ENCODE results near the gene ZNF688. TPM values are rescaled to one million over a fixed set of nuclear protein-coding genes. Genes with fewer than 3 reads are reported as not detected.

ZNF688 gene
- total and polyA plus RNA-seq, 9 donors, result 10.3 to 31.2 (median 15.4) TPM

GRCh38 chr16:30569281-30569680, 2.2 kb downstream of the ZNF688 start:
- intact Hi-C loops (cut with DNase I), result no loop called here
- DNase-seq, result no peak
- TF ChIP-seq POLR2A (IDR thresholded peaks at IDR 0.05) (no peak), EP300 (IDR thresholded peaks at IDR 0.05) (no peak), CTCF (IDR thresholded peaks at IDR 0.05) (no peak)
- Histone ChIP-seq H3K4me1 (ENCODE audit: insufficient read depth) (peaks cover 10% of the 10 kb centered on the region), H3K27me3 (no peaks in the 10 kb centered on the region), H3K36me3 (no peaks in the 10 kb centered on the region), H3K9me3 (no peaks in the 10 kb centered on the region), H3K4me3 (no peak overlapping the region), H3K27ac (no peak overlapping the region)
- 91 to 92% (median 91%) methylated on average over 3 of the region's 3 CpGs for WGBS, 3 donors

GRCh38 chr16:30567991-30568638, 3.4 kb downstream of the ZNF688 start:
- TF ChIP-seq EP300 (IDR thresholded peaks at IDR 0.05), result no peak
- no peak for TF ChIP-seq POLR2A (IDR thresholded peaks at IDR 0.05)
- no peak for TF ChIP-seq CTCF (IDR thresholded peaks at IDR 0.05)
- Histone ChIP-seq H3K9me3 (no peaks in the 10 kb centered on the region), H3K27me3 (no peaks in the 10 kb centered on the region), H3K27ac (no peak overlapping the region), H3K36me3 (no peaks in the 10 kb centered on the region), H3K4me3 (no peak overlapping the region), H3K4me1 (ENCODE audit: insufficient read depth) (peaks cover 10% of the 10 kb centered on the region)
- DNase-seq, result no peak
- 58 to 66% (median 64%) methylated on average over 6 of the region's 6 CpGs for WGBS, 3 donors
- intact Hi-C loops (cut with DNase I), result no loop called here

GRCh38 chr16:30567160-30567990, 4.1 kb downstream of the ZNF688 start:
- no peaks in the 10 kb centered on the region for H3K36me3 ChIP-seq
- H3K27me3 ChIP-seq, result no peaks in the 10 kb centered on the region
- intact Hi-C loops (cut with DNase I), result no loop called here
- no peak overlapping the region for H3K4me3 ChIP-seq
- 82 to 89% (median 85%) methylated on average over 14 of the region's 14 CpGs for WGBS, 3 donors
- TF ChIP-seq EP300 (IDR thresholded peaks at IDR 0.05) (no peak), CTCF (IDR thresholded peaks at IDR 0.05) (no peak), POLR2A (IDR thresholded peaks at IDR 0.05) (no peak)
- no peak for DNase-seq
- no peak overlapping the region for H3K27ac ChIP-seq
- H3K4me1 ChIP-seq (ENCODE audit: insufficient read depth), result peaks cover 8% of the 10 kb centered on the region
- no peaks in the 10 kb centered on the region for H3K9me3 ChIP-seq

GRCh38 chr16:30566531-30566930, 5.0 kb downstream of the ZNF688 start:
- H3K9me3 ChIP-seq, result no peaks in the 10 kb centered on the region
- H3K36me3 ChIP-seq, result no peaks in the 10 kb centered on the region
- no peak for TF ChIP-seq POLR2A (IDR thresholded peaks at IDR 0.05)
- TF ChIP-seq EP300 (IDR thresholded peaks at IDR 0.05), result no peak
- no peak for TF ChIP-seq CTCF (IDR thresholded peaks at IDR 0.05)
- no peak overlapping the region for H3K27ac ChIP-seq
- no peaks in the 10 kb centered on the region for H3K27me3 ChIP-seq
- 65 to 71% (median 68%) methylated on average over 4 of the region's 4 CpGs for WGBS, 3 donors
- H3K4me3 ChIP-seq, result no peak overlapping the region
- no peak for DNase-seq
- intact Hi-C loops (cut with DNase I), result no loop called here
- peaks cover 5% of the 10 kb centered on the region for H3K4me1 ChIP-seq (ENCODE audit: insufficient read depth)
